ENCODE data around the gene KCNJ6.
"Not testable (repeated sequence)": the region's sequence is repeated elsewhere in the genome, so short reads cannot be mapped to it uniquely, and the experiment has no call there.

KCNJ6 gene

DNA sequence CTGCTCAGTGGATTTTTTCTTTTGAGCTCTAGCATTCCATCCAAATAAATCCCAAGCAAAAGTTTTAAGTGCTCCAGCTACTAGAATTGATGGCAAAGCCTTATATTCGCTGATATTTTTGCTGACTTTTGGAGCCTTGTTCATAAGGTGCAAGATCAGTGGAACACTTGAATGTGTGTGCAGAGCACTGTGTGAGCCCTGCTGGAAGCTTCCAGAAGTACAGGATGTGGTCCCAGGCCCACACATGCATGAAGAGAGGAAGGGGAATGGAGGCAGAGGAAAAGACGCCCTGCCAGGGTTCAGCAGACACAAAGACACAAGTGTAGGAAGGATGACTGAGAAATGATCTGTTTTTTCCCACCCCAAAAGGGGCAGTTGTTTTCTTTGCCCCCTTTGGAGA lies 169.4 kb downstream of the KCNJ6 start:
- no peak overlapping the region for H3K4me3 ChIP-seq (ENCODE audit: low read length)
- TF ChIP-seq ZNF274 (IDR thresholded peaks at IDR 0.05; ENCODE audit: low read depth, low read length), result no peak

DNA sequence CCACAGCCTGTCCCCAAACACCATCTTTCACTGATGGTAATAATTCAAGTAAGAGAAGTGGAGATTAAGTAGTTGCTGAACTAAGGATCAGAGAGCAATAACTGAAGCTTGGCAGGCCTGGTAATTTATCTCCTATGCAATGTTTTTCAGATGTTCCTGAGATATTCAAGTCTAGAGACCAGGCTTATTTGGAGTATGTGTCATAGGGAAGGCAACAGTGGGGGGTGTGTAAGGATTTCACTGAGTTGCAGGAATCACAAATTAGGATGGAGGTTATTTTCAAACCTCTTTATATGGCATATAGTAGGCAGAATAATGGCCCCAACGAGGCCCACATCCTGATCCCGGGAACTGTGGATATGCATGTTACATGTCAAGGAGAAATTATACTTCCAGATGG lies 171.7 kb downstream of the KCNJ6 start:
- no peak for TF ChIP-seq ZNF274 (IDR thresholded peaks at IDR 0.05; ENCODE audit: low read depth, low read length)
- no peak overlapping the region for H3K4me3 ChIP-seq (ENCODE audit: low read length)

DNA sequence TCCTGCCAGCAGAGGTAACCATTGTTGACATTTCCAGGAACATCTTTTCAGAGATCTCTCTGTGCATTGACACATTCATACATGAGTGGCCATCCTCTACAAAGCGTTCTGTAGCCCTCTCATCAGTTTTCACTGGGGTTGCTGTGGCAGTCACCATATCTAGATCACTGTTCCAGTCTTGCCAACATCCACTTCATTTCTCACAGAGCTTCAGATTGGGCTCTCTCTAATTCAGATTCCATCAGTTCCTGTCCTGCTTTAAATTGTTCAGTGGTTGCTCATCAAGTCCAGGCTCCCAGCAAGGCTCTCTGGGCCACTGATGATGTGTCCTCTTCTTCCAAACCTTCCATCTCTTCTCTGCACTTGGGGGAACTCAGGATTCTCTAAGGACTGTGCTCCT lies 173.7 kb downstream of the KCNJ6 start:
- TF ChIP-seq ZNF274 (IDR thresholded peaks at IDR 0.05; ENCODE audit: low read depth, low read length), result no peak
- H3K4me3 ChIP-seq (ENCODE audit: low read length), result no peak overlapping the region

DNA sequence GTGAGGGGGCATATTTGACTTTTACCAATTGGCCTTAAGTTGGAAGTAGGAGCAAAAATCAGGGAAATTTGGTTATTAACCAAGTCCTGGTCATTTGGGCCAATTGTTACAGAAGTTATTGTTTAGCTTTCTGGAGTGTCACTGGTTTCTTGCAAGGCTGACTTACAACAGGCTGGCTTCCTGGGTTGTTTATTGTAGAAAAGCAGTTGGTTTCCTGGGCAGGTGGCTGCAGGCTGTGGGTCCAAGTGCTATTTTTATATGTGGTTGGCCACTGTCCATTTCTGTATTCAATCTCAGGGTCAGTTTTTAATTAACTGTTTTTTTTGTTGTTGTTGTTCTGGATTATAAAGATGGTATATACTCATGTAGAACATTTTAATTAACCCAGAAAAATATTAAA lies 174.1 kb downstream of the KCNJ6 start:
- no peak overlapping the region for H3K4me3 ChIP-seq (ENCODE audit: low read length)
- no peak for TF ChIP-seq ZNF274 (IDR thresholded peaks at IDR 0.05; ENCODE audit: low read depth, low read length)

DNA sequence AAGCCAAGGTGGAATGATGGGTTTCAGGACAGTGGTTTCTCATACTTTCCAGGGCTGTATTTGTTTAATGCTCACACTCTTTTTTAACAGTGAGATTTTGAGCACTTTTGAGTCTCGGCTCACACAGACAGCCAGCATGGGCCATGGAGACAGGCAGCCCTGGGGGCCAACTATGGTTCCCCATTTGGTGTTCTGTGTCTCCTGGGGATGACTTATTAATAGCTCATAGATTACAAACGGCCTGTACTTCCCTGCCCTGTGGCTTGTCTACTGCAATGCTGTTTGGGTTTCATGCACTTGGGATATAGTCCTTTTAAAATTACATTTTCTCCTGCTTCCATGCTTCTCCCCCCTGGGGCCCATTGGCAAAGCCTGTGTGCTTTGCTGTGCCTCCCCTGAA lies 178.3 kb downstream of the KCNJ6 start:
- no peak overlapping the region for H3K4me3 ChIP-seq (ENCODE audit: low read length)
- TF ChIP-seq ZNF274 (IDR thresholded peaks at IDR 0.05; ENCODE audit: low read depth, low read length), result no peak

DNA sequence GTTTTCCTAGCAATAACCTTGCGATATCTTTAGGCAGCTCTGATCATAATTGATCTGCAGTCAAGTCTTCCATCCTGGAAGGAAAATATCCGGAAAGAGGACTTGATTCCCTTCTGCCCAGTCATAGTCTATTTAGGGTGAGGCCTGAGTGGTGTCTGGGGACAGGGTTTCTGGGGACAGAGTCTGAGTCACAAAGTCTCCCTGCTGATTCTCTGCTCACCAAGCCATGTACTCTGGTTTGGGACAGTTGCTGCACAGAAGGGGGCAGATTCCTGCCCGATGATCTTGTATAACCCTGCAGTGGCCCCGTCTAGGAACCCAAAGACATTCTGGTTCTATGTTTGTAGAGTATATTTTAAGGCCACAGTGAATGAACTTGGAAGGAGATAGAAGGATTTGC lies 178.8 kb downstream of the KCNJ6 start:
- TF ChIP-seq ZNF274 (IDR thresholded peaks at IDR 0.05; ENCODE audit: low read depth, low read length), result no peak
- no peak overlapping the region for H3K4me3 ChIP-seq (ENCODE audit: low read length)

DNA sequence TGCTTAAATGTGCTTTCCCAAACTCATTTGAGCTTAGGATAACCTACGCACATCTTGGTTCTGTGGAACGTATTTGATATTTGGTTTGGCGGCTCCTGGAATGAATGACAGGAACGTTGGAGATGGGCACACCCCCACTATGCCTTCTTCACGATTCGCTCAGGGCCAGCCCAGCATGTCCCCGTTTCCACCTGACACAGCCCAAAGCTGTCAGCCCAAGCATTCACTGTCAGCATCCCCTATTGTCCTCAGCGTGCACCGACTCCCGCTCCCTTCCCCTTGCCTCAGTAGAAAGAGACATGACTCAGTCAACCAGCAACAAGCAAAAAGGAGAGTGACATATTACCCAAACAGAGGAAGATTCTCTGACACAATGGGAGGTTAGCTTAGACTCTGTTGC lies 181.4 kb downstream of the KCNJ6 start:
- no peak for TF ChIP-seq ZNF274 (IDR thresholded peaks at IDR 0.05; ENCODE audit: low read depth, low read length)
- H3K4me3 ChIP-seq (ENCODE audit: low read length), result no peak overlapping the region

DNA sequence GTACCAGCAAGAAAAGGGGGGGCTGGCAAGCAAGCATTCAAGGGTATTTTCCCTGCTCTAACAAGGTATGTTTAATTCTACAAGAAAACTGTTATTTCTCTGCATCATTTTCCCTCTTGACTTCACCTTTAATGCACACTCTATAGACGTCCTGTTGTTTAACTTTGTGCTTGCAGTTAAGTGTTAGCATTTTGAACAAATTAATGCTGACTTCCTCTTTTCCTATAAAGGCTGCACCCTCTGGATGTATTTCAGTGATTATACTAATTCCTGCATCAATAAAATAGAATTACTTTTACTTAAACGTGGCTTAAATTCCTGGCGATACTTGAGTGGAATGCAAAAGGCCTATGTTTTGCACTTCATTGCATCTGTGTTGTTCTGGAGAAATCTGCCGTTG lies 183.3 kb downstream of the KCNJ6 start:
- H3K4me3 ChIP-seq (ENCODE audit: low read length), result no peak overlapping the region

DNA sequence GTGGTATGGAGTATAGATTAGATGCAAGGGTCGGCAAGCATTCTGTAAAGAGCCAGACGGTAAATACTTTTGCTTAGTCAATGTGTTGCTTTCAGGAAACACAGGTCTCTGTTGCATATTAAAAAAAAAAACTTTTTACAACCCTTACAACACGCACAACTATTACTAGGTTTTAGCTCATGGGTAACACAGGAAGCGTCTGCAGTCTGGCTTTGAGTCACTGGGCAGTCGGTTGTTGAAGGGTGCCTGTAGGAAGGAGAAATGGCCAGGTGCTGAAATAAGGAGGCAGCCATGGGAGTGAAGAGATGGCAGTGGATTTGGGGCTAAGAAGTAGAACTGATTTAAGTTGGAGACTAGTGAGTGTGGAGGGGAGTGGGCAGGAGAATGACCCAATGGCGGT lies 192.1 kb downstream of the KCNJ6 start:
- TF ChIP-seq ZNF274 (IDR thresholded peaks at IDR 0.05; ENCODE audit: low read depth, low read length), result no peak

More for the DNA sequence above, 183.3 kb downstream of the KCNJ6 start:
- TF ChIP-seq ZNF274 (IDR thresholded peaks at IDR 0.05; ENCODE audit: low read depth, low read length), result no peak

DNA sequence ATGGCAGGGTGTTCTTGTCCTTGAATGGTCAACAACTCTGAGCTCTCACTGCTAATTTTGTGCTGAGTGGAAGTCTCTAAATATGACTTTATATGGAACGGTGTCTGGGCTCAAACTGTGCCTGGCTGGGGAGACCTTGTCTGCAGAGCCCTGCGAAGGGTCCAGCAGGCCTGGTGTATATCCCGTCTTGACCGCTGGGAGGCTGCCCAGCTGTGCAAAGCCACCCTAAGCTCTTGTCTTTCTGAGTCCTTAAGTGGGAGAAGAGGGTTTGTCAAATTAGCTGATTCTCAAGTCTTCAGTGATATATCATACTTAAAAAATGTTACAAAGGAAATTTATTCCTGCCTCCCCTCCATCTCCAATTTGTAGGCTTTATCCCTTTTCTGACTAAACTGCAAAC lies 198.7 kb downstream of the KCNJ6 start:
- TF ChIP-seq ZNF274 (IDR thresholded peaks at IDR 0.05; ENCODE audit: low read depth, low read length), result no peak

More for the DNA sequence above, 192.1 kb downstream of the KCNJ6 start:
- no peak overlapping the region for H3K4me3 ChIP-seq (ENCODE audit: low read length)

DNA sequence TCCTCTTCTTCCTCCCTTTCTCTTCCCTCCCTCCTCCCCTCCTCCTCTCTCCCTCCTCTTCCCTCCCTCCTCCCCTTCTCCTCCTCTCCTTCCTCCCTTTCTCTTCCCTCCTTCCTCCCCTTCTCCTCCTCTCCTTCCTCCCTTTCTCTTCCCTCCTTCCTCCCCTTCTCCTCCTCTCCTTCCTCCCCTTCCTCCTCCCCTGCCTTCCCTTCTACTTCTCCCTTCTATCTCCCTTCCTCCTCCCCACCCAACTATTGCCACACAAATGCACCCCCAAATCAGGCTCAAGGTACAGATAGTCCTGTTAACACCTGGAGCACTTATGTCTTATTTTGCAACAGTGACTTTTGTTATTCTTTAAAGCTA lies 203.7 kb downstream of the KCNJ6 start:
- not testable (repeated sequence) for H3K4me3 ChIP-seq (ENCODE audit: low read length)

More for the DNA sequence above, 198.7 kb downstream of the KCNJ6 start:
- no peak overlapping the region for H3K4me3 ChIP-seq (ENCODE audit: low read length)

DNA sequence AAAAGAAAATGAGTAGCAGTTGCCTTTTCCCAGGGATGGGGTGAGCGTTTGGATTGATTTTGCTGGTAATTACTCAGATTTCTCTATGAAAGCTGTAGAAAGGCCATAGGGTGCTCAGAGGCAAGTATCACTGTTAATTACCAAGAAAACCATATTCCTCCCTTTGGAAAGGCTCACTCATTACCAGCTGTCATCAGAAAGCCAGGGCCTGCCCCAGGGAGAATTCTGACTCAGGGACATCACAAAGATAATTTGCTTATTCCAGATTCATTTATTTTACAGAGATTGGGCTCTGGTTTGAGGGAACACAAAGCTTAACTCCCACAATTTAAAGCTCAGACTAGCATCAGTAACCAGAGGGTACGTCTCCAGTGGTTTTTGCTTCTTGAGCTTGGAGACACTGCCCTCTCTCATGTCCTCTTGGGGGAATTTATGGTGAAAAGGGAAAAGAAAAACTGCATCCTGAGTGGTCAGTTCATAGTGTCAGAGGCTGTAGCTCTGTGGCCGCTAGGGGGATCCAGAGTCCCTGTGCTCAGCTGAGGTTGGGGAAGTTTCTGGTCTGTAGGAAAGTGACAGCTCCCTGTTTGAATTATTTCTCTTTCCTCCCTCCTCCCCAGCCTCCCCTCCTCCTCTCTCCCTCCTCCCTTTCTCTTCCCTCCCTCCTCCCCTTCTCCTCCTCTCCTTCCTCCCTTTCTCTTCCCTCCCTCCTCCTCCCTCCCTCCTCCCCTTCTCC lies 204.3 kb downstream of the KCNJ6 start:
- TF ChIP-seq ZNF274 (IDR thresholded peaks at IDR 0.05; ENCODE audit: low read depth, low read length), result no peak
- no peak overlapping the region for H3K4me3 ChIP-seq (ENCODE audit: low read length)

DNA sequence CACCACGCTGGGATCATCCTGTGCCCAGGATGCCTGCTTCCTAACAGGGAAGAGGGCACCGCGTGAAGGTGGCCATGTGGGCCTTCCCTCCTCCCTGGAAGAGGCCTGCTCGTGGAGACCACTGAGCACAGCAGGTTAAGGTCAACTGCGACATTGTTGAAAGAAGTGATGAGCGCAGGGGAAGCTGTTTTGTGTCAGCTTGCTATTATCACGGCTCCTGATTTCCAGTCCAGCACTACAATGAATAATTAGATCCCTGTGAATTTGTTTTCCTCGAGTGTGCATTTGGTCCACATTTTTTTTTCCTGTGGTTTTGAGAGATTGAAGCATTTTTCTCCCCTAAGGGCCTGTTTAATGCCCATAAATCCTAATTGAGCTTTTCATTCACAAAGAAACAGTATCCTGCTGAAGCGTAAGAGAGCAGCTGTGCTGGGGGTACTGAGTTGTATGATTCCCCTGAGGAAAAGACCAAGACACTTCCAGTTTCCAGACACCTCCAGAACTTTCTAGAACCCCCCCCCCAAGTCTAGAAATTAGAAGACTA lies 204.9 kb downstream of the KCNJ6 start:
- H3K4me3 ChIP-seq (ENCODE audit: low read length), result no peak overlapping the region
- no peak for TF ChIP-seq ZNF274 (IDR thresholded peaks at IDR 0.05; ENCODE audit: low read depth, low read length)

DNA sequence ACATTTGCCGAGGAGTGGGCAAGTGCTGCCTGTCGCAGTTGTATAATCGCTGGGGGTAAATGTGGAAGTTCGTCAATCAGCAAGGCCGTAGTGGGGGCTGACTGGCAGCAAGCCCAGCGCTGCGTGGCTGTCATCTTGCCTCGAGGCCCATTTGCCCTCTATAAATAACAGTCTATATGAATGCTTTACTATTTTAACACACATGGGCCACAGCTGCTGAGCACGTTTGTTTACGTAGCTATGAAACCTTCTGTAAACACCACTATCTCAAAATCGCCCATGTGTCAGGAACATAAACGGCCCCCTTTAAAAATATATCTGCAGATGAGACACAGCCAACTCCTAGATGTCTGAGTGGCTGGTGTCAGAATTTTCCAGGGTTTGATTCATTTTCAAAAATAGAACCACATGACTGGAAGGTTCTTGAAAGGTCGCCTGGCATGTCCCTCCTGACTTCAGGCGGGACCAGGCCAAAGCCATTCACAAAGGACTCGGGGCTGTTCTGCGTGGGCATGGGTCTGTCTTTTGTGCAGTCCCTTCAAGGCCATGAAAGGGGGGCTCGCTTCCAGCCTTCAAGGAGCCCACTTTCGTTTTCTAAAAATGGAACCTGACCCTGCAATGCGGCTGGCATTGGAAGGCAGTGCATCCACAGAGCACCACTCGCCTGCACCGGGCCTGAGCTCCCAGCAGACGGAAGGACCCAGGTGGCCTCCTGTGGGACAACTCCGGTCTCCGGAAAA lies 205.5 kb downstream of the KCNJ6 start:
- no peak overlapping the region for H3K4me3 ChIP-seq (ENCODE audit: low read length)
- no peak for TF ChIP-seq ZNF274 (IDR thresholded peaks at IDR 0.05; ENCODE audit: low read depth, low read length)

DNA sequence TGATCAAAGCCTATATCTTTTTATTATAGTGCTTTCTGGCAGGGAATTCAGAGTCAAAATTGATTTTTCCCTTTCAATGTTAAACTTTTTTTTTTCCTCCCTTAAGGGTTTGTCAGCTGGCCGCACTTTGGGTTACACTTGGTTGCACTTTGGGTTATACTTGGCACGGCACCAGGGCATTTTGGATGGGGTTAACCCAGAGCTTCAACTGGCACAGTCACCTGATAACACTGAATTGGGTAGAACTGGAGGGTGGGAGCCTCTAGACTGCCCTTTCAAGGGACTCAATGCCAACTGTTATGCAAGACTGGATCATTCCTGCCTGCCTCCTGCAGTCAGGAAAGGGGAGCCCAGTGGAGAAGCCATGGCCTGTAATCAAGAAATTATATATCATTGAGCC lies 211.5 kb downstream of the KCNJ6 start:
- H3K4me3 ChIP-seq (ENCODE audit: low read length), result no peak overlapping the region
- no peak for TF ChIP-seq ZNF274 (IDR thresholded peaks at IDR 0.05; ENCODE audit: low read depth, low read length)

All from GM08714 (cell line).